ENCODE measurements around the gene TNNI3.

GRCh38 chr19:55157064-55157908, at the start of gene TNNI3:
- TF ChIP-seq CTCF (conservative IDR thresholded peaks at IDR 0.05; ENCODE audit: low read depth, low read length) (no peak), RFX5 (IDR thresholded peaks at IDR 0.05; ENCODE audit: low read depth, low read length) (no peak), BHLHE40 (IDR thresholded peaks at IDR 0.05; ENCODE audit: low read depth, low read length) (no peak), POLR2A (IDR thresholded peaks at IDR 0.05; ENCODE audit: low read depth, low read length) (no peak), SMC3 (IDR thresholded peaks at IDR 0.05; ENCODE audit: low read depth, low read length) (no peak)
